OCI-LY3 (cell line): ENCODE data around the gene EXOC4.

ENCODE experiments used
- H2AFZ ChIP-seq: fragments of 200-600, 300-600 bp; shearing (Covaris generic); 2 replicates; pipeline ENCODE4 v1.6.0; 2014; ENCODE audit warnings: antibody characterized with exemption, low read depth, low read length
- H3K27ac ChIP-seq: fragments of 200-600, 300-600 bp; sonication (generic); 2 replicates; pipeline ENCODE4 v1.5.1; 2014; ENCODE audit warnings: mild to moderate bottlenecking, low read length, moderate library complexity, mixed read lengths
- H3K27me3 ChIP-seq: fragments of 200-600, 300-600 bp; sonication (generic); 2 replicates; pipeline ENCODE4 v1.6.1; 2014; ENCODE audit warnings: low read depth, low read length, mixed read lengths
- H3K36me3 ChIP-seq: fragments of 200-600, 300-600 bp; sonication (generic); replicated peaks from 2 replicates; pipeline ENCODE3; 2014; ENCODE audit warnings: low read depth, low read length, mixed read lengths
- H3K4me1 ChIP-seq: fragments of 300-600, 200-600 bp; sonication (generic); 2 replicates; pipeline ENCODE4 v1.6.1; 2014; ENCODE audit warnings: low read length, mixed read lengths
- H3K4me2 ChIP-seq: fragments of 200-600, 300-600 bp; sonication (generic); 2 replicates; pipeline ENCODE4 v1.6.1; 2014; ENCODE audit warnings: low read length, mixed read lengths
- H3K4me3 ChIP-seq: fragments of 300-600, 200-600 bp; sonication (generic); 2 replicates; pipeline ENCODE4 v1.5.1; 2014; ENCODE audit warnings: antibody characterized with exemption, mild to moderate bottlenecking, low read length, moderate library complexity
- H3K79me2 ChIP-seq: fragments of 300-600, 200-600 bp; shearing (Covaris generic); 2 replicates; pipeline ENCODE4 v1.6.1; 2014; ENCODE audit warnings: mild to moderate bottlenecking, low read length, mixed read lengths
- H3K9ac ChIP-seq: fragments of 300-600, 200-600 bp; shearing (Covaris generic); 2 replicates; pipeline ENCODE4 v1.6.0; 2014; ENCODE audit warnings: mild to moderate bottlenecking, low read length, moderate library complexity
- H3K9me3 ChIP-seq: fragments of 200-600, 300-600 bp; shearing (Covaris generic); 2 replicates; pipeline ENCODE4 v1.6.1; 2014; ENCODE audit warnings: low read length, mixed read lengths; ENCODE audit not compliant: insufficient read depth
- H4K20me1 ChIP-seq: fragments of 200-600, 300-600 bp; sonication (generic); 2 replicates; pipeline ENCODE4 v1.6.1; 2016; ENCODE audit warnings: low read length, mixed read lengths; ENCODE audit not compliant: insufficient read depth
- EZH2phosphoT487 ChIP-seq: fragments of 200-600 bp; shearing (Covaris generic); IDR thresholded peaks from 2 replicates; pipeline ENCODE4 v1.6.1; 2018; ENCODE audit warnings: antibody characterized with exemption, mixed run types, low read depth
- TF ChIP-seq, protein P1 (sequence below): fragments of 200-600, 300-600 bp; sonication (generic); IDR thresholded peaks from 2 replicates; pipeline ENCODE4 v1.5.1; 2014; ENCODE audit warnings: antibody characterized with exemption, low read length, low read depth

The EXOC4 gene

DNA sequence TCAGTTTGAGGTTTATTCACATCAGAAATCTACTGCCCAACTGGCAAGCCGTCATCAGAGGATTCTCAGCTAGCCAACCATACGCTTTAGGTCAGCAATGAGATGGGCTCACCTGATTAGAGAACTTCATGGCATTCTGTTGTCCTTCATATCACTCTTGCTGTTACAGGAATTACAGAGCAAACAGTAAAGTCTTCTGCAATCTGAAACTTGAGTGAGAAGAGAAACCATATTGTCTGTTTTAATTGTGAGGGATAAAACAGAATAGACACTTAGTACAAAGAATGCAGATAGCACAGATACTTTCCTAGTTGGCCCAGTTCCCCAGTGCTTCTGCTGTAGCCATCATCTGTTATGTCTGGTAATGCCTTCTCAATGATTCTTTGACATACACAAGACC is 366.6 kb downstream of the EXOC4 start:
- Histone ChIP-seq H3K9ac (no peak overlapping the region), H3K4me1 (no peaks in the 10 kb centered on the region), H3K4me2 (no peak overlapping the region), H3K27ac (no peak overlapping the region), H3K4me3 (no peak overlapping the region), H3K36me3 (no peaks in the 10 kb centered on the region), H3K9me3 (no peaks in the 10 kb centered on the region), H4K20me1 (no peaks in the 10 kb centered on the region), H3K27me3 (no peaks in the 10 kb centered on the region), H3K79me2 (no peaks in the 10 kb centered on the region), H2AFZ (no peak overlapping the region)
- TF ChIP-seq EZH2phosphoT487 = no peak
- TF ChIP-seq, protein P1, sequence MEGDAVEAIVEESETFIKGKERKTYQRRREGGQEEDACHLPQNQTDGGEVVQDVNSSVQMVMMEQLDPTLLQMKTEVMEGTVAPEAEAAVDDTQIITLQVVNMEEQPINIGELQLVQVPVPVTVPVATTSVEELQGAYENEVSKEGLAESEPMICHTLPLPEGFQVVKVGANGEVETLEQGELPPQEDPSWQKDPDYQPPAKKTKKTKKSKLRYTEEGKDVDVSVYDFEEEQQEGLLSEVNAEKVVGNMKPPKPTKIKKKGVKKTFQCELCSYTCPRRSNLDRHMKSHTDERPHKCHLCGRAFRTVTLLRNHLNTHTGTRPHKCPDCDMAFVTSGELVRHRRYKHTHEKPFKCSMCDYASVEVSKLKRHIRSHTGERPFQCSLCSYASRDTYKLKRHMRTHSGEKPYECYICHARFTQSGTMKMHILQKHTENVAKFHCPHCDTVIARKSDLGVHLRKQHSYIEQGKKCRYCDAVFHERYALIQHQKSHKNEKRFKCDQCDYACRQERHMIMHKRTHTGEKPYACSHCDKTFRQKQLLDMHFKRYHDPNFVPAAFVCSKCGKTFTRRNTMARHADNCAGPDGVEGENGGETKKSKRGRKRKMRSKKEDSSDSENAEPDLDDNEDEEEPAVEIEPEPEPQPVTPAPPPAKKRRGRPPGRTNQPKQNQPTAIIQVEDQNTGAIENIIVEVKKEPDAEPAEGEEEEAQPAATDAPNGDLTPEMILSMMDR = no peak

DNA sequence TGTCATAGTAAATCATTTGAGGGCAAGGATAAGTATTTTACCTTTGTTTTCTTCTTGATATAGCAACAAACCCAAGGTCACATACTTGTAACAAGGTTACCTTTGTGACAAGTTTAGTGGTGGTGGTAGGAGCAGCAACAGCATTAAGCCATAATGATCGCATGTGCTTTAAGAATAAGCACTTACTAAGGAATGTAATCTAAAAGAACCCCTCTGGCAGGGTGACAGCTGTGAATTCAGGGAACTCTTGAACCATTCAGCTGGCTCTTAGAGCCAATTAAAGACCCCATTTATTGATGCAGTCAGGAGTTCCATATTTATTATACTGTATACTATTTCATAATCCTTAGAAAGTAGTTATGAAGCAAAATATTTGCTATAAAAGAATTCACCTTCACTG is 370.8 kb downstream of the EXOC4 start:
- Histone ChIP-seq H3K36me3 (no peaks in the 10 kb centered on the region), H3K4me1 (no peaks in the 10 kb centered on the region), H3K4me2 (no peak overlapping the region), H4K20me1 (no peaks in the 10 kb centered on the region), H3K79me2 (no peaks in the 10 kb centered on the region), H3K27ac (no peak overlapping the region), H3K4me3 (no peak overlapping the region), H3K9ac (no peak overlapping the region), H3K9me3 (no peaks in the 10 kb centered on the region), H2AFZ (no peak overlapping the region), H3K27me3 (no peaks in the 10 kb centered on the region)
- TF ChIP-seq, protein P1 = no peak
- no peak for TF ChIP-seq EZH2phosphoT487

DNA sequence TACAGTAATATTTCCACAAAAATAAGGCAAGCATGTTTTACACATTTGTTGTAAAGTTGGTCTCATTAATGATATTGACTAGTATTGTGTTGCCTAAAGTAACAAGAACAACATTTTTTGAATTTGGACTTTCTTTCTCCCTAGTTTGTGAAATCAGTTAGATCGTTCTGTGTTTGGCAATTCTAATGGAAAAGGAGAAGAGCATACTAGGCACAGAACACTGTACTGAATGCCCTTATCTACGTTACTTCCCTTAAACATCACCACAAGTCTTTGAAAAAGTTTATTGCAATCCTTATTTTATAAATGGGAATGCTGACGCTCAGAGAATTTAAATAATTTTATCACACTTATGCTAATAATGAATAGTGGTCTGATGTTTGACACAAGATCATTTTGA is 372.2 kb downstream of the EXOC4 start:
- Histone ChIP-seq H3K4me3 (no peak overlapping the region), H3K4me2 (no peak overlapping the region), H3K9me3 (no peaks in the 10 kb centered on the region), H3K36me3 (no peaks in the 10 kb centered on the region), H3K27ac (no peak overlapping the region), H4K20me1 (no peaks in the 10 kb centered on the region), H3K4me1 (no peaks in the 10 kb centered on the region), H3K79me2 (no peaks in the 10 kb centered on the region), H3K27me3 (no peaks in the 10 kb centered on the region), H2AFZ (no peak overlapping the region), H3K9ac (no peak overlapping the region)
- TF ChIP-seq, protein P1 = no peak
- no peak for TF ChIP-seq EZH2phosphoT487

DNA sequence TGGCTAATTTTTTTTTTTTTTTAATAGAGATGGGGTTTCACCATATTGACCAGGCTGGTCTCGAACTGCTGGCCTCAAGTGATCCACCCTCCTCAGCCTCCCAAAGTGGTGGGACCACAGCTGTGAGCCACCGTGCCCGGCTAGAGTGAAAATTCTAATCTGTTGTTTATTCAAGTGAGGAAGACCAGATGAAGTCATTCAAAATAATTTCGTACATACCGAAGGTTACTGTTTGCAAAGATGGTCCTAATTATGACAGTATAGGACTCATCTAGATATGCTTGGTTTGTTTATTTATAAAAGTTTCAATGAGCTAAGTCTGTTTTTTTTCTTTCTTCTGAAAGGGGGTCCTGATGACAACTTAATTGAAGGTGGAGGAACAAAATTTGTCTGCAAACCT is 376.8 kb downstream of the EXOC4 start:
- TF ChIP-seq, protein P1 = no peak
- TF ChIP-seq EZH2phosphoT487 = no peak

More for the DNA sequence above, 376.8 kb downstream of the EXOC4 start:
- Histone ChIP-seq H3K4me3 (no peak overlapping the region), H3K4me2 (no peak overlapping the region), H3K79me2 (no peaks in the 10 kb centered on the region), H2AFZ (no peak overlapping the region), H3K27me3 (no peaks in the 10 kb centered on the region), H4K20me1 (no peaks in the 10 kb centered on the region), H3K9ac (no peak overlapping the region), H3K4me1 (no peaks in the 10 kb centered on the region), H3K27ac (no peak overlapping the region), H3K36me3 (peaks cover 7% of the 10 kb centered on the region), H3K9me3 (no peaks in the 10 kb centered on the region)
